Colonic mucosa (tissue), 4 donors: ENCODE results near the gene NUP85. TPM values are rescaled to one million over a fixed set of nuclear protein-coding genes. Genes with fewer than 3 reads are reported as not detected.
A peak's percentile ranks its signal among the peaks of the same experiment; 100 is the strongest.

Experiments used
- DNase-seq: peaks from one replicate; pipeline ENCODE4 v3.0.0-alpha.2; 2020
- H3K27ac ChIP-seq: fragments of 200-600 bp; one replicate; pipeline ENCODE4 v1.8.0; 2021
- H3K27me3 ChIP-seq: fragments of 200-600 bp; one replicate; pipeline ENCODE4 v1.8.0; 2021
- H3K36me3 ChIP-seq: fragments of 200-600 bp; one replicate; pipeline ENCODE4 v1.8.0; 2021
- H3K4me1 ChIP-seq: fragments of 200-600 bp; one replicate; pipeline ENCODE4 v1.8.0; 2021; ENCODE audit warnings: mild to moderate bottlenecking
- H3K4me3 ChIP-seq: fragments of 200-600 bp; one replicate; pipeline ENCODE4 v1.8.0; 2021
- H3K9ac ChIP-seq, 2 donors: one replicate each; pipeline ENCODE4 v1.7.0; 2013; ENCODE audit warnings: control low read depth in 2 of 2, low read depth in 2 of 2, low read length in 2 of 2
- H3K9me3 ChIP-seq: fragments of 200-600 bp; one replicate; pipeline ENCODE4 v1.8.0; 2021
- CTCF ChIP-seq: fragments of 200-600 bp; IDR thresholded peaks from one replicate; pipeline ENCODE4 v1.8.0; 2022; ENCODE audit warnings: antibody characterized with exemption, mild to moderate bottlenecking
- intact Hi-C: fragments of 100-400 bp; cut with DNase I; formaldehyde crosslinking; loops from one replicate; pipeline ENCODE4 v1.14.1; 2022
- total RNA-seq, 2 donors: library from RNA; stranded (reverse); fragmentation: NEBNext Ultra II Directional in 1 of 2; extraction: Animal tissue kit (Norgen Biotek cat#: 25700) in 1 of 2; gene quantifications; one replicate each; pipeline ENCODE4 v1.2.1, GENCODE V29; 2021
- donor health status: healthy.
- donor health status: DM: no; HTN: no; CAD: no.
- donor health status: DM: no; HTN: no; CAD: no.

The NUP85 gene
- total RNA-seq, 2 donors from 2014 or later, result 42.2 to 86.8 TPM

GRCh38 chr17:75244133-75244866 lies 38.8 kb downstream of the NUP85 start:
- H3K4me3 ChIP-seq, result no peak overlapping the region
- TF ChIP-seq CTCF, result no peak
- no peak overlapping the region for H3K9ac ChIP-seq
- no peak overlapping the region for H3K27ac ChIP-seq
- no peaks in the 10 kb centered on the region for H3K9me3 ChIP-seq
- peaks cover 8% of the 10 kb centered on the region for H3K36me3 ChIP-seq
- no peaks in the 10 kb centered on the region for H3K27me3 ChIP-seq
- intact Hi-C loops, result no loop called here
- no peaks in the 10 kb centered on the region for H3K4me1 ChIP-seq
- DNase-seq, result no peak

GRCh38 chr17:75245011-75245410 lies 39.5 kb downstream of the NUP85 start:
- Histone ChIP-seq H3K4me1 (no peaks in the 10 kb centered on the region), H3K27ac (no peak overlapping the region), H3K4me3 (no peak overlapping the region), H3K36me3 (peaks cover 7% of the 10 kb centered on the region), H3K27me3 (no peaks in the 10 kb centered on the region), H3K9ac (peak overlapping the region in 1 of 2 donors; percentile 7), H3K9me3 (no peaks in the 10 kb centered on the region)
- TF ChIP-seq CTCF, result no peak
- intact Hi-C loops, result no loop called here
- no peak for DNase-seq

DNA sequence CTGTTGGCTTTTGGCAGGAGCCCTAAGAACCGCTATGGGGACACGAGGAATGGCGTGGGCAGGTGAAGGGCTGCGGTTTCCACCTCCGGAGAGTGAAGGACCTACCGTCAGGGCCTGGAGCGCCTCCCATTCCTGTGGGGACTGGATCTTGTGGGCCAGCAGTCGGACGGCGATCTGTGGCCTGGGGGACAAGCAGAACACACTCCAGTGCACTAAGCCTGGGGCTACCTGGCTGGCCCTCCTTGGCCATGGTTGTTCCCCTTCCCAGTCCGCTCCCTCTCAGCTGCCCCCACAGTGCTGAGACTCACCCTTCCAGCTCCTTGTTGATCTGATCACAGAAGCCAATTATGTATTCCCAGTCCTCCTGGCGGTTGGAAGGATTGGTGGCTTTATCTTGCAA lies 40.9 kb downstream of the NUP85 start:
- Histone ChIP-seq H3K9ac (no peak overlapping the region), H3K4me3 (no peak overlapping the region), H3K27ac (no peak overlapping the region), H3K9me3 (no peaks in the 10 kb centered on the region), H3K36me3 (peaks cover 7% of the 10 kb centered on the region), H3K4me1 (no peaks in the 10 kb centered on the region), H3K27me3 (no peaks in the 10 kb centered on the region)
- intact Hi-C loops, result no loop called here
- no peak for DNase-seq
- no peak for TF ChIP-seq CTCF

GRCh38 chr17:75249564-75249963 lies 44.1 kb downstream of the NUP85 start:
- H3K36me3 ChIP-seq, result peaks cover 7% of the 10 kb centered on the region
- intact Hi-C loops, result no loop called here
- H3K9ac ChIP-seq, result no peak overlapping the region
- H3K27me3 ChIP-seq, result no peaks in the 10 kb centered on the region
- no peak for DNase-seq
- no peak for TF ChIP-seq CTCF
- H3K9me3 ChIP-seq, result no peaks in the 10 kb centered on the region
- no peak overlapping the region for H3K4me3 ChIP-seq
- no peaks in the 10 kb centered on the region for H3K4me1 ChIP-seq
- no peak overlapping the region for H3K27ac ChIP-seq

DNA sequence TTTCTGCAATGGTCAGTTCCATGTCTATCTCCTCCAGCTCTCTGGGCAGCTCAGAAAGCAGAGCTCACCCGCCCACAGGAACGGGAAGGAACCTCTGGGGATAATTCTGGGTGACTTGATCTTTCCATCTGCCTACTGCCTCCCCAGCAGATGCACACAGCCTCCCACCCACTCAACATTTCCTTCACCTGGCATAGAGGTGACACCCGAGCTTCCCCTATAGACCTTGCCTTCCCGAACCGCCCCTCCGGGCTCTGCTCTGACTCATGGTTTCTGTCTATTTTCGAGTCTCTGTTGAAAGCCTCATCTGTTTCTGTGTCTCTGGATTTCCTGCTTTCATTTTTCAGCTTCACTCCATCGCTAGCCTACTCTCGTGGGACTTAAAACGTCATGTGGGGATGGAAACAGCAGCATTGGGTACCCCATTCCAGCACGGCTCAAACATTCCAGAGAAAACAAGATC lies 44.6 kb downstream of the NUP85 start:
- H3K4me3 ChIP-seq, result no peak overlapping the region
- H3K9me3 ChIP-seq, result no peaks in the 10 kb centered on the region
- peaks cover 7% of the 10 kb centered on the region for H3K36me3 ChIP-seq
- no peak for DNase-seq
- H3K4me1 ChIP-seq, result no peaks in the 10 kb centered on the region
- intact Hi-C loops, result no loop called here
- TF ChIP-seq CTCF, result no peak
- no peak overlapping the region for H3K9ac ChIP-seq
- no peak overlapping the region for H3K27ac ChIP-seq
- no peaks in the 10 kb centered on the region for H3K27me3 ChIP-seq
